IMR-90 (cell line): ENCODE results near the gene PRSS1. TPM values are rescaled to one million over a fixed set of nuclear protein-coding genes. Genes with fewer than 3 reads are reported as not detected.

Source experiments
- ATAC-seq: fragments of 200-7000 bp; cut with Tn5 transposase; 2 replicates; pipeline ENCODE4 v1.9.1; 2020; ENCODE audit warnings: low read depth, mild to moderate bottlenecking, moderate library complexity
- BruUV-seq: library from RNA; stranded (reverse); fragments of 400-500 nt; replicated peaks from 2 replicates; lab custom pipeline; 2021; lab: Mats Ljungman, UMichigan
- CTCF ChIA-PET: fragments of 300-600 bp; formaldehyde crosslinking; extraction: SDS; loops from one replicate; lab custom pipeline; 2021; ENCODE audit warnings: antibody characterized with exemption; lab: Yijun Ruan, JAX
- POLR2A ChIA-PET: fragments of 300-600 bp; sonication (Branson Sonifier 250); formaldehyde crosslinking; loops from one replicate; lab custom pipeline; 2022; ENCODE audit warnings: antibody characterized with exemption; ENCODE audit not compliant: unreplicated experiment; lab: Charles Lee
- DNase-seq: peaks from one replicate; pipeline ENCODE4 v3.0.0; 2013
- H2AFZ ChIP-seq: replicated peaks from 2 replicates; pipeline ENCODE3; 2013; ENCODE audit warnings: low read length, mild to moderate bottlenecking; ENCODE audit not compliant: poor library complexity
- H2AK5ac ChIP-seq: 2 replicates; pipeline ENCODE4 v1.6.1; 2013; ENCODE audit warnings: low read depth, low read length, inconsistent platforms
- H2AK9ac ChIP-seq: replicated peaks from 2 replicates; pipeline ENCODE3; 2013; ENCODE audit warnings: mild to moderate bottlenecking, low read depth, low read length, moderate library complexity; ENCODE audit not compliant: poor library complexity
- H2BK120ac ChIP-seq: 2 replicates; pipeline ENCODE4 v1.6.1; 2013; ENCODE audit warnings: low read depth, low read length, inconsistent platforms
- H2BK15ac ChIP-seq: 3 replicates; pipeline ENCODE4 v1.6.1; 2013; ENCODE audit warnings: low read depth, low read length, inconsistent platforms
- H2BK20ac ChIP-seq: 2 replicates; pipeline ENCODE4 v1.6.1; 2013; ENCODE audit warnings: low read depth, mild to moderate bottlenecking, inconsistent platforms, low read length, moderate library complexity
- H2BK5ac ChIP-seq: 2 replicates; pipeline ENCODE4 v1.6.1; 2013; ENCODE audit warnings: mild to moderate bottlenecking, low read depth, low read length, inconsistent platforms; ENCODE audit not compliant: poor library complexity, severe bottlenecking
- H3K14ac ChIP-seq: replicated peaks from 2 replicates; pipeline ENCODE4 v1.6.1; 2013; ENCODE audit warnings: low read depth, low read length, inconsistent platforms
- H3K18ac ChIP-seq: 2 replicates; pipeline ENCODE4 v1.6.1; 2013; ENCODE audit warnings: low read depth, low read length, control low read depth
- H3K23ac ChIP-seq: 2 replicates; pipeline ENCODE4 v1.6.1; 2013; ENCODE audit warnings: low read depth, low read length, inconsistent platforms
- H3K27ac ChIP-seq: 2 replicates; pipeline ENCODE4 v1.5.1; 2013; ENCODE audit warnings: mild to moderate bottlenecking, control low read depth, low read length; ENCODE audit not compliant: insufficient read depth
- H3K27me3 ChIP-seq: 2 replicates; pipeline ENCODE4 v1.6.1; 2013; ENCODE audit warnings: low read length; ENCODE audit not compliant: control insufficient read depth, insufficient read depth
- H3K36me3 ChIP-seq: 2 replicates; pipeline ENCODE4 v1.6.1; 2013; ENCODE audit warnings: low read length, mixed read lengths; ENCODE audit not compliant: control insufficient read depth, insufficient read depth
- H3K4ac ChIP-seq: 2 replicates; pipeline ENCODE4 v1.6.1; 2013; ENCODE audit warnings: low read depth, low read length, inconsistent platforms
- H3K4me1 ChIP-seq: 2 replicates; pipeline ENCODE4 v1.6.1; 2013; ENCODE audit warnings: low read length, mixed read lengths; ENCODE audit not compliant: control insufficient read depth, insufficient read depth
- H3K4me2 ChIP-seq: 2 replicates; pipeline ENCODE4 v1.6.1; 2013; ENCODE audit warnings: low read depth, mild to moderate bottlenecking, control low read depth, low read length, moderate library complexity
- H3K4me3 ChIP-seq: 2 replicates; pipeline ENCODE4 v1.5.1; 2013; ENCODE audit warnings: low read depth, mild to moderate bottlenecking, control low read depth, low read length, moderate library complexity; ENCODE audit not compliant: insufficient read depth
- H3K56ac ChIP-seq: 2 replicates; pipeline ENCODE4 v1.6.1; 2013; ENCODE audit warnings: low read length, inconsistent platforms; ENCODE audit not compliant: insufficient read depth; ENCODE audit errors: extremely low read depth
- H3K79me1 ChIP-seq, 2 experiments: 2 replicates each; pipeline ENCODE4 v1.6.1; 2013; ENCODE audit warnings: low read length in 2 of 2, inconsistent platforms in 1 of 2, low read depth in 1 of 2
- H3K9ac ChIP-seq: 2 replicates; pipeline ENCODE4 v1.6.1; 2013; ENCODE audit warnings: low read depth, low read length, control low read depth
- H3K9me1 ChIP-seq: 2 replicates; pipeline ENCODE4 v1.6.1; 2013; ENCODE audit warnings: low read length, inconsistent platforms; ENCODE audit not compliant: insufficient read depth
- H3K9me3 ChIP-seq: 2 replicates; pipeline ENCODE4 v1.6.1; 2013; ENCODE audit warnings: low read length; ENCODE audit not compliant: control insufficient read depth, insufficient read depth
- H4K20me1 ChIP-seq: 2 replicates; pipeline ENCODE4 v1.6.1; 2013; ENCODE audit warnings: low read length, inconsistent platforms; ENCODE audit not compliant: insufficient read depth
- H4K5ac ChIP-seq: 2 replicates; pipeline ENCODE4 v1.6.1; 2013; ENCODE audit warnings: mild to moderate bottlenecking, low read depth, low read length, control low read depth
- H4K8ac ChIP-seq, 2 experiments: 2 replicates each; pipeline ENCODE4 v1.6.1; 2013; ENCODE audit warnings: low read depth in 2 of 2, low read length in 2 of 2, control low read depth in 1 of 2, inconsistent platforms in 1 of 2
- H4K91ac ChIP-seq: 2 replicates; pipeline ENCODE4 v1.6.1; 2013; ENCODE audit warnings: low read depth, low read length, inconsistent platforms; ENCODE audit not compliant: insufficient read depth
- FOS ChIP-seq: fragments of 150-350 bp; IDR thresholded peaks from 2 replicates; pipeline ENCODE4 v1.6.1; 2016; ENCODE audit warnings: low read depth, low read length
- MAFK ChIP-seq: IDR thresholded peaks from 2 replicates; pipeline ENCODE4 v1.6.1; 2012; ENCODE audit warnings: low read depth, low read length, improper control_type of control experiment
- MAZ ChIP-seq: IDR thresholded peaks from 2 replicates; pipeline ENCODE4 v1.6.1; 2012; ENCODE audit warnings: low read depth, mild to moderate bottlenecking, low read length, improper control_type of control experiment, moderate library complexity, borderline replicate concordance
- NFE2L2 ChIP-seq: fragments of 150-350 bp; IDR thresholded peaks from 2 replicates; pipeline ENCODE4 v1.6.1; 2016; ENCODE audit warnings: low read depth, mild to moderate bottlenecking, low read length
- POLR2A ChIP-seq: IDR thresholded peaks from 2 replicates; pipeline ENCODE4 v1.6.1; 2012; ENCODE audit warnings: mild to moderate bottlenecking, low read depth, low read length
- RAD21 ChIP-seq: IDR thresholded peaks from 2 replicates; pipeline ENCODE4 v1.6.1; 2012; ENCODE audit warnings: low read length, improper control_type of control experiment
- RCOR1 ChIP-seq: IDR thresholded peaks from 2 replicates; pipeline ENCODE4 v1.6.1; 2012; ENCODE audit warnings: mild to moderate bottlenecking, low read length, improper control_type of control experiment; ENCODE audit not compliant: insufficient replicate concordance
- RFX5 ChIP-seq: IDR thresholded peaks from 2 replicates; pipeline ENCODE4 v1.8.0; 2012; ENCODE audit warnings: low read depth, mild to moderate bottlenecking, low read length, moderate library complexity
- SMC3 ChIP-seq: fragments of 150-350 bp; IDR thresholded peaks from 2 replicates; pipeline ENCODE4 v1.6.1; 2016; ENCODE audit warnings: low read depth, mild to moderate bottlenecking, antibody characterized with exemption, low read length, moderate library complexity
- WGBS, 2 experiments: methylation state at CpG; one replicate each; pipeline versions ENCODE4 v1.1.5 to v1.1.7; 2013; ENCODE audit warnings: missing lambda C conversion rate in 2 of 2; ENCODE audit not compliant: insufficient read length in 1 of 2; ENCODE audit errors: extremely low coverage in 2 of 2; 5-methylcytosine and 5-hydroxymethylcytosine counted together
- dilution Hi-C: fragments of 300-500 bp; cut with HindIII; formaldehyde crosslinking; loops from one replicate; pipeline ENCODE4 v1.14.3; 2018; ENCODE audit warnings: low sequenced_read_pairs; ENCODE audit not compliant: unreplicated experiment
- in situ Hi-C: fragments of 300-500 bp; cut with MboI; formaldehyde crosslinking; loops from 3 replicates; pipeline ENCODE4 v1.14.3; 2019; ENCODE audit warnings: low sequenced_read_pairs, inconsistent platforms, mixed read lengths
- intact Hi-C: fragments of 100-400 bp; cut with micrococcal nuclease; formaldehyde crosslinking; loops from 2 replicates; pipeline ENCODE4 v1.10.0; 2022
- polyA plus RNA-seq, 3 experiments: library from polyadenylated mRNA; depleted of rRNA; stranded (reverse); fragments of >200 nt; gene quantifications; 2 replicates each; pipeline ENCODE4 v1.2.3, GENCODE V29; 2012; ENCODE audit warnings: low replicate concordance in 1 of 3
- total RNA-seq: library from RNA; depleted of rRNA; stranded (reverse); fragments of >200 nt; gene quantifications from 2 replicates; pipeline ENCODE4 v1.2.3, GENCODE V29; 2012
- TF ChIP-seq, protein P1 (sequence below): fragments of 150-350 bp; IDR thresholded peaks from 2 replicates; pipeline ENCODE4 v1.6.1; 2016; ENCODE audit warnings: low read depth, mild to moderate bottlenecking, low read length, moderate library complexity, borderline replicate concordance

The PRSS1 gene
- total and polyA plus RNA-seq, 2 of the 4 experiments (the other 2 are of a cell fraction): not detected

DNA sequence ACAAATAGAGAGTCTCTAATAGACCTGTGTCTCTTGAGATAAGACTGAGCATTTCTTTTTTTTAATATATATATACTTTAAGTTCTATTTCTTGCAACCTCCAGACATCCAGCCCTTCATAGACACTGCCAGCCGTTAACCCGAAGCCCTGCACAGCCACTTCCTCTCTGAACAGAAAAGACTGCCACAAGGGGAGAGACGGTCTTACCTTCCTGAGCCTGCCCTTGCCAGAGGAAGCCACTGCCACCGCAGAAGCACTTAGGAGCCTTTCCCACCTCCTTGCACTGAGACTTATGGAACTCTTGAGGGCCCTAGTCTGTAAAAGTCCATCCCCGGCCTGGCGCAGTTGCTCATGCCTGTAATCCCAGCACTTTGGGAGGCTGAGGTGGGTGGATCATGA, 31.8 kb upstream of the PRSS1 start:
- in situ Hi-C loops (no loop called here), dilution Hi-C loops (no loop called here), intact Hi-C loops (no loop called here)
- H2BK20ac ChIP-seq: no peak overlapping the region
- H3K36me3 ChIP-seq: no peaks in the 10 kb centered on the region
- no peak for DNase-seq
- H2BK15ac ChIP-seq: no peak overlapping the region
- TF ChIP-seq FOS: no peak
- TF ChIP-seq, protein P1, sequence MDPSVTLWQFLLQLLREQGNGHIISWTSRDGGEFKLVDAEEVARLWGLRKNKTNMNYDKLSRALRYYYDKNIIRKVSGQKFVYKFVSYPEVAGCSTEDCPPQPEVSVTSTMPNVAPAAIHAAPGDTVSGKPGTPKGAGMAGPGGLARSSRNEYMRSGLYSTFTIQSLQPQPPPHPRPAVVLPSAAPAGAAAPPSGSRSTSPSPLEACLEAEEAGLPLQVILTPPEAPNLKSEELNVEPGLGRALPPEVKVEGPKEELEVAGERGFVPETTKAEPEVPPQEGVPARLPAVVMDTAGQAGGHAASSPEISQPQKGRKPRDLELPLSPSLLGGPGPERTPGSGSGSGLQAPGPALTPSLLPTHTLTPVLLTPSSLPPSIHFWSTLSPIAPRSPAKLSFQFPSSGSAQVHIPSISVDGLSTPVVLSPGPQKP: no peak
- TF ChIP-seq NFE2L2: no peak
- TF ChIP-seq MAFK: no peak
- TF ChIP-seq RAD21: no peak
- no peak for TF ChIP-seq MAZ
- TF ChIP-seq SMC3: no peak
- no peak for TF ChIP-seq RFX5
- no peak for TF ChIP-seq RCOR1
- no peak for TF ChIP-seq POLR2A
- no peak overlapping the region for H3K4ac ChIP-seq
- no peak overlapping the region for H3K9ac ChIP-seq
- BruUV-seq: no TSS peak
- no peak for ATAC-seq
- H3K4me1 ChIP-seq: no peaks in the 10 kb centered on the region
- H3K9me3 ChIP-seq: no peaks in the 10 kb centered on the region
- H3K27me3 ChIP-seq: peaks cover 9% of the 10 kb centered on the region
- no peak overlapping the region for H3K4me2 ChIP-seq
- no peak overlapping the region for H2BK5ac ChIP-seq
- H3K23ac ChIP-seq: no peak overlapping the region
- no peak overlapping the region for H3K4me3 ChIP-seq
- no CpG with 5 or more reads among the region's 6 CpGs for WGBS, 2 experiments
- no peaks in the 10 kb centered on the region for H3K79me1 ChIP-seq
- no peak overlapping the region for H4K91ac ChIP-seq
- no peak overlapping the region for H2AK9ac ChIP-seq
- no peak overlapping the region for H2AFZ ChIP-seq
- no peak overlapping the region for H4K8ac ChIP-seq
- H2AK5ac ChIP-seq: no peak overlapping the region
- no peaks in the 10 kb centered on the region for H3K9me1 ChIP-seq
- CTCF ChIA-PET: no interaction called here
- no peaks in the 10 kb centered on the region for H4K20me1 ChIP-seq
- no peak overlapping the region for H2BK120ac ChIP-seq
- H3K56ac ChIP-seq: no peak overlapping the region
- no peak overlapping the region for H4K5ac ChIP-seq
- POLR2A ChIA-PET: no interaction called here
- H3K18ac ChIP-seq: no peak overlapping the region
- no peak overlapping the region for H3K14ac ChIP-seq
- H3K27ac ChIP-seq: no peak overlapping the region
